Inflammatory macrophage (primary cell): ENCODE measurements around the gene CENPO.
A peak's percentile ranks its signal among the peaks of the same experiment; 100 is the strongest.
"Not testable (repeated sequence)": the region's sequence is repeated elsewhere in the genome, so short reads cannot be mapped to it uniquely, and the experiment has no call there.

Experiments
- DNase-seq, 2 donors: peaks; one replicate each; pipeline ENCODE4 v3.0.0-alpha.2; 2020 to 2022

The CENPO gene

GRCh38 chr2:24824966-24825882 is 32.0 kb downstream of the CENPO start:
- peak; percentile 30 to 32 for DNase-seq

GRCh38 chr2:24825883-24826772 is 32.9 kb downstream of the CENPO start:
- DNase-seq: no peak

GRCh38 chr2:24826773-24827145 is 33.5 kb downstream of the CENPO start:
- no peak for DNase-seq

- peak; percentile 64 to 76 for DNase-seq
These were observed 34.4 kb downstream of the CENPO start for GRCh38 chr2:24827321-24828237.

- no peak for DNase-seq
These were observed 35.2 kb downstream of the CENPO start for GRCh38 chr2:24828238-24828996.

GRCh38 chr2:24830351-24830750 is 37.1 kb downstream of the CENPO start:
- DNase-seq: no peak

- DNase-seq: no peak
These were observed 37.6 kb downstream of the CENPO start for GRCh38 chr2:24830786-24831185.

- no peak for DNase-seq
These were observed 38.2 kb downstream of the CENPO start for GRCh38 chr2:24831221-24832072.

- no peak for DNase-seq
These were observed 38.8 kb downstream of the CENPO start for GRCh38 chr2:24832073-24832461.

- DNase-seq: no peak
These were observed 39.3 kb downstream of the CENPO start for GRCh38 chr2:24832521-24832920.

GRCh38 chr2:24832931-24833701 is 39.9 kb downstream of the CENPO start:
- no peak for DNase-seq

GRCh38 chr2:24833821-24834732 is 40.9 kb downstream of the CENPO start:
- DNase-seq: no peak

GRCh38 chr2:24834733-24835395 is 41.6 kb downstream of the CENPO start:
- DNase-seq: no peak

- DNase-seq: not testable (repeated sequence)
These were observed 42.2 kb downstream of the CENPO start for GRCh38 chr2:24835411-24835810.

GRCh38 chr2:24836206-24836605 is 43.0 kb downstream of the CENPO start:
- no peak for DNase-seq

GRCh38 chr2:24836706-24837105 is 43.5 kb downstream of the CENPO start:
- DNase-seq: no peak

GRCh38 chr2:24837996-24838513 is 44.8 kb downstream of the CENPO start:
- no peak for DNase-seq

- DNase-seq: no peak
These were observed 45.3 kb downstream of the CENPO start for GRCh38 chr2:24838541-24838940.
